H1 (cell line): ENCODE data around the gene FMNL2. TPM values are rescaled to one million over a fixed set of nuclear protein-coding genes. Genes with fewer than 3 reads are reported as not detected.

Experiments used
- CTCF ChIA-PET: fragments of 300-600 bp; sonication (Branson Sonifier 250); formaldehyde crosslinking; loops from one replicate; lab custom pipeline; 2021; ENCODE audit not compliant: partially characterized antibody; lab: Charles Lee
- POLR2A ChIA-PET: fragments of 300-600 bp; sonication (Branson Sonifier 250); formaldehyde crosslinking; loops from one replicate; lab custom pipeline; 2021; ENCODE audit warnings: inconsistent platforms; ENCODE audit not compliant: partially characterized antibody; lab: Charles Lee
- DNase-seq, 2 experiments: peaks; one replicate each; pipeline versions ENCODE4 v3.0.0 to v3.0.0-alpha.2; 2010 to 2022; ENCODE audit warnings: low spot score in 2 of 2, low read depth in 1 of 2, mixed read lengths in 1 of 2
- FAIRE-seq: peaks from 2 replicates; lab custom pipeline; 2011; peaks lifted over from hg19 to GRCh38; lab: Jason Lieb, UNC
- H2AFZ ChIP-seq: 2 replicates; pipeline ENCODE4 v1.8.1; 2012; ENCODE audit warnings: low read length, inconsistent platforms
- H2AK5ac ChIP-seq: 2 replicates; pipeline ENCODE4 v1.6.1; 2013; ENCODE audit warnings: low read depth, low read length
- H2BK120ac ChIP-seq: replicated peaks from 2 replicates; pipeline ENCODE3; 2013; ENCODE audit warnings: low read depth, low read length, inconsistent platforms
- H2BK12ac ChIP-seq: 2 replicates; pipeline ENCODE4 v1.6.1; 2013; ENCODE audit warnings: low read depth, low read length
- H2BK15ac ChIP-seq: 2 replicates; pipeline ENCODE4 v1.6.1; 2013; ENCODE audit warnings: low read length
- H2BK20ac ChIP-seq: 2 replicates; pipeline ENCODE4 v1.6.1; 2013; ENCODE audit warnings: low read length
- H2BK5ac ChIP-seq: 2 replicates; pipeline ENCODE4 v1.6.1; 2013; ENCODE audit warnings: low read depth, low read length
- H3K14ac ChIP-seq: 2 replicates; pipeline ENCODE4 v1.6.1; 2013; ENCODE audit warnings: inconsistent platforms; ENCODE audit not compliant: insufficient read length
- H3K18ac ChIP-seq: 2 replicates; pipeline ENCODE4 v1.6.1; 2013; ENCODE audit warnings: low read length; ENCODE audit errors: extremely low read depth
- H3K23ac ChIP-seq: 2 replicates; pipeline ENCODE4 v1.6.1; 2013; ENCODE audit warnings: inconsistent platforms; ENCODE audit not compliant: insufficient read length
- H3K23me2 ChIP-seq: 2 replicates; pipeline ENCODE4 v1.6.1; 2013; ENCODE audit warnings: low read depth, low read length
- H3K27ac ChIP-seq: 2 replicates; pipeline ENCODE4 v1.6.1; 2011; ENCODE audit warnings: low read depth, low read length, inconsistent platforms
- H3K27me3 ChIP-seq, 4 experiments: replicated peaks in 1 of 4; 1 replicate in 1 of 4; 2 replicates in 3 of 4; pipeline versions ENCODE4 v1.6.1 to v1.8.1; 2011 to 2013; ENCODE audit warnings: low read length in 3 of 4, mild to moderate bottlenecking in 3 of 4, inconsistent platforms in 2 of 4, mixed read lengths in 2 of 4, moderate library complexity in 1 of 4; ENCODE audit not compliant: control insufficient read depth in 3 of 4, insufficient read depth in 3 of 4; ENCODE audit errors: extremely low read depth in 1 of 4
- H3K36me3 ChIP-seq, 4 experiments: 2 replicates each; pipeline versions ENCODE4 v1.6.1 to v1.8.1; 2011 to 2013; ENCODE audit warnings: mild to moderate bottlenecking in 4 of 4, low read length in 3 of 4, moderate library complexity in 2 of 4, control low read depth in 1 of 4, inconsistent platforms in 1 of 4; ENCODE audit not compliant: insufficient read depth in 4 of 4, control insufficient read depth in 2 of 4
- H3K4ac ChIP-seq: replicated peaks from 2 replicates; pipeline ENCODE3; 2013; ENCODE audit warnings: low read length, low read depth, mixed read lengths, inconsistent platforms; ENCODE audit not compliant: insufficient read length
- H3K4me1 ChIP-seq, 4 experiments: replicated peaks in 1 of 4; 1 replicate in 1 of 4; 2 replicates in 3 of 4; pipeline versions ENCODE4 v1.6.1 to v1.8.1; 2011 to 2013; ENCODE audit warnings: low read length in 3 of 4, inconsistent platforms in 2 of 4, mixed read lengths in 1 of 4; ENCODE audit not compliant: insufficient read depth in 4 of 4, control insufficient read depth in 3 of 4
- H3K4me2 ChIP-seq, 2 experiments: 2 replicates each; pipeline versions ENCODE4 v1.6.1 to v1.8.1; 2011 to 2013; ENCODE audit warnings: low read depth in 2 of 2, low read length in 2 of 2, control low read depth in 1 of 2, inconsistent platforms in 1 of 2, mild to moderate bottlenecking in 1 of 2; ENCODE audit not compliant: insufficient read depth in 1 of 2
- H3K4me3 ChIP-seq, 4 experiments: fragments of 200-600, 300-600 bp in 1 of 4; sonication (generic), shearing (Covaris generic), sonication (Bioruptor Twin) in 1 of 4; 2 replicates each; pipeline versions ENCODE4 v1.5.1 to v1.8.1; 2011 to 2016; ENCODE audit warnings: low read length in 4 of 4, low read depth in 3 of 4, control low read depth in 2 of 4, inconsistent platforms in 2 of 4, mild to moderate bottlenecking in 2 of 4, mixed read lengths in 1 of 4, moderate library complexity in 1 of 4; ENCODE audit not compliant: insufficient read depth in 2 of 4; ENCODE audit errors: extremely low read depth in 1 of 4
- H3K56ac ChIP-seq: replicated peaks from 2 replicates; pipeline ENCODE3; 2013; ENCODE audit warnings: low read depth, mild to moderate bottlenecking, mixed read lengths, low read length, inconsistent platforms; ENCODE audit not compliant: insufficient read length
- H3K79me1 ChIP-seq: 2 replicates; pipeline ENCODE4 v1.6.1; 2013; ENCODE audit warnings: low read depth, low read length, control low read depth
- H3K79me2 ChIP-seq, 2 experiments: 2 replicates each; pipeline versions ENCODE4 v1.6.1 to v1.8.1; 2012 to 2013; ENCODE audit warnings: low read length in 2 of 2, mild to moderate bottlenecking in 2 of 2, inconsistent platforms in 1 of 2; ENCODE audit not compliant: insufficient read depth in 2 of 2, control insufficient read depth in 1 of 2
- H3K9ac ChIP-seq, 4 experiments: replicated peaks in 1 of 4; 1 replicate in 1 of 4; 2 replicates in 3 of 4; pipeline versions ENCODE4 v1.6.1 to v1.8.1; 2011 to 2013; ENCODE audit warnings: low read depth in 3 of 4, low read length in 3 of 4, control low read depth in 2 of 4, mild to moderate bottlenecking in 2 of 4, moderate library complexity in 2 of 4, inconsistent platforms in 1 of 4; ENCODE audit errors: extremely low read depth in 1 of 4
- H3K9me3 ChIP-seq, 2 experiments: 2 replicates each; pipeline versions ENCODE4 v1.6.1 to v1.8.1; 2012 to 2013; ENCODE audit warnings: mild to moderate bottlenecking in 2 of 2, moderate library complexity in 2 of 2, control low read depth in 1 of 2, inconsistent platforms in 1 of 2, low read depth in 1 of 2, low read length in 1 of 2, mixed read lengths in 1 of 2; ENCODE audit not compliant: insufficient read depth in 2 of 2
- H4K20me1 ChIP-seq, 2 experiments: replicated peaks in 1 of 2; 2 replicates each; pipeline versions ENCODE3 to v1.8.1; 2011 to 2013; ENCODE audit warnings: inconsistent platforms in 2 of 2, low read length in 2 of 2, mild to moderate bottlenecking in 1 of 2; ENCODE audit not compliant: insufficient read depth in 2 of 2, control insufficient read depth in 1 of 2
- H4K5ac ChIP-seq: 2 replicates; pipeline ENCODE4 v1.6.1; 2013; ENCODE audit warnings: low read length, low read depth, mixed read lengths, inconsistent platforms; ENCODE audit not compliant: insufficient read length
- H4K8ac ChIP-seq: 2 replicates; pipeline ENCODE4 v1.8.0; 2013; ENCODE audit warnings: mild to moderate bottlenecking, moderate library complexity, low read length, inconsistent platforms; ENCODE audit not compliant: insufficient read depth; ENCODE audit errors: extremely low read depth
- H4K91ac ChIP-seq: replicated peaks from 2 replicates; pipeline ENCODE3; 2013; ENCODE audit warnings: low read length, mixed read lengths, inconsistent platforms; ENCODE audit not compliant: insufficient read length
- JUN ChIP-seq: IDR thresholded peaks from 2 replicates; pipeline ENCODE4 v1.6.1; 2011; ENCODE audit warnings: low read depth, mild to moderate bottlenecking, improper control_type of control experiment, low read length
- PHF8 ChIP-seq: fragments of 200-600 bp; sonication (generic); conservative IDR thresholded peaks from 2 replicates; pipeline ENCODE4 v1.7.1; 2012; ENCODE audit warnings: low read depth, mild to moderate bottlenecking, inconsistent platforms, low read length, moderate library complexity
- POLR2A ChIP-seq, 2 experiments: IDR thresholded peaks; 1 replicate in 1 of 2; 2 replicates in 1 of 2; pipeline ENCODE4 v1.6.1; 2011; ENCODE audit warnings: low read depth in 2 of 2, low read length in 2 of 2, mild to moderate bottlenecking in 2 of 2; ENCODE audit errors: control extremely low read depth in 1 of 2
- SAP30 ChIP-seq: fragments of 300-600 bp; sonication (generic); IDR thresholded peaks from 2 replicates; pipeline ENCODE4 v1.7.1; 2012; ENCODE audit warnings: low read length, moderate library complexity, mild to moderate bottlenecking, inconsistent platforms; ENCODE audit not compliant: insufficient read depth, insufficient replicate concordance
- TAF1 ChIP-seq: IDR thresholded peaks from 2 replicates; pipeline ENCODE4 v1.6.1; 2011; ENCODE audit warnings: mild to moderate bottlenecking, low read depth, low read length
- WGBS, 2 experiments: shearing (Covaris generic) in 1 of 2; methylation state at CpG; one replicate each; pipeline versions ENCODE4 v1.1.6 to v1.1.7; 2013 to 2015; ENCODE audit warnings: low lambda C conversion rate in 2 of 2, mixed read lengths in 2 of 2, inconsistent platforms in 1 of 2, low coverage in 1 of 2, missing lambda C conversion rate in 1 of 2; ENCODE audit not compliant: insufficient replicate concordance in 2 of 2, insufficient coverage in 1 of 2, insufficient read length in 1 of 2; ENCODE audit errors: extremely low coverage in 1 of 2, missing lambda C conversion rate in 1 of 2; 5-methylcytosine and 5-hydroxymethylcytosine counted together
- polyA plus RNA-seq, 7 experiments: library from polyadenylated mRNA; depleted of rRNA in 3 of 7; stranded (reverse) in 5 of 7; unstranded in 2 of 7; fragments of >200 nt in 5 of 7; fragments of 200-250 nt in 2 of 7; gene quantifications; 1 replicate in 5 of 7; 2 replicates in 1 of 7; 4 replicates in 1 of 7; pipeline versions ENCODE4 v1.2.1 to v1.2.3, GENCODE V29; 2011 to 2013; ENCODE audit warnings: missing spikeins in 2 of 7, mixed read lengths in 2 of 7
- total RNA-seq: library from RNA; stranded (reverse); fragmentation: NEBNext Ultra II Directional; extraction: Animal tissue kit (Norgen Biotek cat#: 25700); gene quantifications from 2 replicates; pipeline ENCODE4 v1.2.1, GENCODE V29; 2021

The FMNL2 gene
- total and polyA plus RNA-seq, 2 of the 8 experiments (the other 6 are each of a cell fraction or from before 2014, with no cell fraction given) = 15.5 to 45.1 TPM

GRCh38 chr2:152303951-152304350, 31.0 kb upstream of the FMNL2 start:
- Histone ChIP-seq H3K4me3 (no peak overlapping the region), H2BK15ac (no peak overlapping the region), H3K79me1 (no peaks in the 10 kb centered on the region), H2AK5ac (no peak overlapping the region), H2BK5ac (no peak overlapping the region), H4K8ac (no peak overlapping the region), H3K4ac (no peak overlapping the region), H3K9ac (no peak overlapping the region), H3K79me2 (no peaks in the 10 kb centered on the region), H3K23me2 (no peaks in the 10 kb centered on the region), H4K91ac (no peak overlapping the region), H3K56ac (no peak overlapping the region), H2BK120ac (no peak overlapping the region), H3K4me1 (no peaks in the 10 kb centered on the region), H2BK20ac (no peak overlapping the region), H3K27ac (no peak overlapping the region), H3K4me2 (no peak overlapping the region), H2AFZ (no peak overlapping the region), H3K27me3 (no peaks in the 10 kb centered on the region), H3K18ac (no peak overlapping the region), H3K23ac (no peak overlapping the region), H4K20me1 (no peaks in the 10 kb centered on the region), H3K9me3 (no peaks in the 10 kb centered on the region), H3K14ac (no peak overlapping the region), H2BK12ac (no peak overlapping the region), H3K36me3 (no peaks in the 10 kb centered on the region), H4K5ac (no peak overlapping the region)
- TF ChIP-seq TAF1 = no peak
- no peak for TF ChIP-seq SAP30
- TF ChIP-seq PHF8 = no peak
- no peak for TF ChIP-seq JUN
- TF ChIP-seq POLR2A (IDR thresholded peaks at IDR 0.05; ENCODE audit: control extremely low read depth in 1 of 2, low read depth in 2 of 2, low read length in 2 of 2) = no peak
- no peak for DNase-seq
- 85% methylated on average over 2 of the region's 2 CpGs; no CpG with 5 or more reads in 1 of the 2 experiments for WGBS, 2 experiments
- ChIA-PET CTCF (interaction anchor here (1.0 kb wide), 1 partner anchor 10 kb away, joined by 3 read pairs; no protein-coding TSS in a partner anchor), POLR2A (no interaction called here)
- no peak for FAIRE-seq
